ENCODE data around the gene VAC14.
"Not testable (repeated sequence)": the region's sequence is repeated elsewhere in the genome, so short reads cannot be mapped to it uniquely, and the experiment has no call there.

VAC14 gene

DNA sequence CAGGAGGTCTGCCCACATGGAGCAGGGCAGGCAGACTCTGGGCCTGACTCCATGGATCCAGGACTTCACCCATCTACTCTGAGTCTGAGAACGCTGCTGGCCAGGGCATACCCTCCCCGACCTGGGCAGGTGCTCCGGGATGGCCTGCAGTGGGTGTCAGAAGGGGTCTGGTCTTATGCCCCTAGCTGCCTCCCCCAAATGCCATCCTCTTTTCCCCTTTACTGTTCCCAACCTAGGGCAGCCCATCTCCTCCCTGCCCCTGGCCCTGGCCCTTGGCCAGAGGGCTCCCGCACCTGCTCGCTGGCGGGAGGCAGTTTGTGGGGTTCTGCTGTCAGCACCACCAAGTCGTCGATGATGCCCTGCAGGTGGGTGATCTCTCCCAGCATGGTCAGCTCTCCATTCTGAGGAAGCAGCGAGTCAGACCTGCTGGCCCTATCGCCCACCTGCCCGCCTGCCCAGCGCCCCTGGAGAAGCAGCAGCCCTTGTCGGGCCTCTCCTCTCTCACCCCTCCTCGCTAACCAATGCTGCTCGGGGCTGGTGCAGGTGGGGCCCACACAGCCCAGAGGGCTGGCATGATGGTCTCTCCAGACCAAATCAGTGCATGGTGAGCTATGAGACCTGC, 123.3 kb downstream of the VAC14 start:
- DNase-seq, result no peak

DNA sequence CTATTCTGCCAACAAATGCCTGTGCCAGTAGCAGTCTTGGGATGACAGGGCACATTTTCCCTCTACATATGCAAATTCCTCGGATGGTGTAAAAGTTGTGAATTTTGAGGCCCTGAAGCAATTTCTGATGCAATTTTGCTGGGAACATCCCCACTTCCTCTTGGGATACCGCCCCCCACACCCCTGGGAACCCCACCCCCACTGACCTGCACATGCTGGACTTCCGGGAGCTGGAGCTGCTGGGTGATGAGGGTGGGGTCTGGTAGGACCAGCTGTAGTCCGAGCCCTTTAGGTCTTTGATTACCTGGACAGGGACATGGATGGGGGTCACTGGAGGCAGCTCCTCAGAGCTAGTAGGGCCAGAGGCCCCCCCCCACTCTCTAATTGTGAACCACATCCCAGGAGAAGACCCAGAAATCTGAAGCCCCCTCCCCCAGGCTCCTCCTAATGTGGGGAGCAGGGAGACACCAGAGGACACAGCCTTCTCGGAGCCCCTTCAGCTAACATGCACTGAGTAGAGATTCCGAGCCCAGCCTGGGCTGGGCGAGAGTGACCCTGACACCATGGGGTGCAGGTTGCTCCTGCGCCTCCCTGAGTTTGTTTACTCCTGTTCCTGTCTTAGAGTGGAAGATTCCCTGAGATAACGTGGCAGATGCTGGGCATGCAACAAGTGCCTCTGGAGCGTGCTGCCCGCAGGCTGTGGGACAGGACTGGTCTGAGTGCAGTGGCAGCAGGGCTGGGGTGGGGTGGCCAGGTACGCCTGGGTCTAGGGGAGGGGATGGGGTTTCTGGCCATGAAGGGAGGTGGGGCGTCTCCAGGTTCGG, 124.1 kb downstream of the VAC14 start:
- DNase-seq, result no peak

DNA sequence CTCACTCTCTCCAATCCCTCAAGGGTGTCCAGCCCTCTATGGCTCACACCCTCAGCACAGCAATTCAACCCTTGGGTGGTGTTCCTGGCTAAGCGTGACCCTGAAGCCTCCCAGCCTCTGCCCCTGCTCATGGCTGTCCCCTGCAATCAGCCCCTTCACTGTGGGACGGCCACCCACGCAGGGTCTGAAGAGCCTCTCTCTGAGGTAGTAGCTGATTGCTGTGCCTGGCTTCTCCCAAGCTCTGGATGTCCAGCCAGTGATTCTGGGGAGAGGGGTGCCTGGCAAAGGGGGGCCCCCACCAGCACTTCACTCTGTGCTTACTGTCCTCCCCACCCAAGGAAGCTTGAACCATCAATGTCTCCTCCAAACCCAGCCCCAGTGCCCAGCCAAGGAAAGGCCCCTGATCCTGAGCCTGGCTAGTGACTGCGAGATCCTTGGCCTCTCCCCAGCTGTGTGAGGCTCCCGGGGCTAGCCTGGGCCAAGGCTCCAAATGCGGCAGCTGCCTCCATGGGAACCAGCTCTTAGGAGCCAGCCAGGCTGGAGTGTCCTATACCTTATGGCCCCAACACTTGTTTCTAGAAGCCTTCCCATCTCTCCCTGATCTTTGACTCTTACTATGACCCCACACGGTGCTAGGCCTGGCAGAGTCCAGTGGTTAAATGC, 125.0 kb downstream of the VAC14 start:
- DNase-seq, result no peak

DNA sequence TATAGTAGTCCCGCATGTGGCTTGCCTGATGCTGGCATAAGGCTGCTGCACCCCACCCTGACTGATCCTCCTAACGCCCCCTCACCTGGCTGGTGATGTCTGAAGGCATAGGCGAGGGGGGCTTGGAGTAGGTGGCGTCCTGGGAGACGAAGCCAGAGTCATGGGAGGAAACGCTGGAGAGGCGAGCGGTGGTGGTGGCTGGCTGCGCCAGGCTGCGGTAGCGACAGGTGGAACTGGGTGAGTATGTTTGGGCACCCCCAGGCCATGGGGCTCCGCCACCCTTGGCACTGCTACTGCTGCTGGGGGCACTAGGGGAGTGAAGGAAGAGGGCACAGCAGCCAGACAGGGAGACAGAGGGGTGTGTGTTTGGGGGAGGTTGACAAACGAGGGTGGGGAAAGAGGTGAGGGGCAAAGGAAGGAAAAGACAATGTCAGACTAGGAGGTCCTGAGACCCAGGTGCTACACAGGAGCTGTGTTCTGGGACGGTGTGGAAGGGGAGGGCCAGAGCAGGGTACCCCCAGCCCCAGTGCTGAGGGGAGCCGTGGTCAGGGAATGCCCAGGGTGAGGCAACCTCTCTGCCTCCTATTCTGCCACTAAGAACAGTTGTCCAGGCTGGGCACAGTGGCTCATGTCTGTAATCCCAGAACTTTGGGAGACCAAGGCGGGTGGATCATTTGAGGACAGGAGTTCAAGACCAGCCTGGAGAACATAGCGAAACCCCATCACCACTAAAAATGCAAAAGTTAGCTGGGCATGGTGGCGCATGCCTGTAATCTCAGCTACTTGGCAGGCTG, 126.5 kb downstream of the VAC14 start:
- no peak for DNase-seq

DNA sequence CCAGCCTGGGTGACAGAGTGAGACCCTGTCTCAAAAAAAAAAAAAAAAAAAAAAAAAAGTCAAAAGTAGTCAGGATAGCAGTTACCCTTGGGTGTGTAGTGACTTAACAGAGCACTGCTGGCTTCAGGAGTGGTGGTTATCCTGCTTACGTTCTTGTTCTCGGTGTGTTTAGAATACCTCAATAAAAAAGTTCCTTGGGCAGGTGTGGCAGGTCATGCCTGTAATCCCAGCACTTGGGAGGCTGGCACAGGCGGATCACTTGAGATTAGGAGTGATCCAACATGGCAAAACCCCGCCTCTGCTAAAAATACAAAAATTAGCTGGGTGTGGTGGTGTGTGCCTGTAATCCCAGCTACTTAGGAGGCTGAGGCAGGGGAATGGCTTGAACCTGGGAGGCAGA, 130.0 kb downstream of the VAC14 start:
- DNase-seq, result not testable (repeated sequence)

DNA sequence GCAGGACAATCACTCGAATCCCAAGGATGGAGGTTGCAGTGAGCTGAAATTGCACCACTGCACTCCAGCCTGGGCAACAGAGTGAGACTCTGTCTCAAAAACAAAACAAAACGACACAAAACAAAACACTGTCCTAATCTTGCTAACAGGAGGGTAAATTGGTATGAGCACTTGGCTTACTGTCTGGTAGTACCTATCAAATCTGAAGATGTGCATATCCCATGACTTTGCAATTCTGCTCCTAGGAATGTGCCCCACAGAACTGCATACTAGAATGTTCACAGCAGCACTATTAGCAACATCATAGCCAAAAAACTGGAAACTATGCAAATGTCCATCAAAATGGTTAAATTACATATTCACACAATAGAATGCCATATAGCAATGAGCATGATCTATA, 130.8 kb downstream of the VAC14 start:
- DNase-seq, result no peak

DNA sequence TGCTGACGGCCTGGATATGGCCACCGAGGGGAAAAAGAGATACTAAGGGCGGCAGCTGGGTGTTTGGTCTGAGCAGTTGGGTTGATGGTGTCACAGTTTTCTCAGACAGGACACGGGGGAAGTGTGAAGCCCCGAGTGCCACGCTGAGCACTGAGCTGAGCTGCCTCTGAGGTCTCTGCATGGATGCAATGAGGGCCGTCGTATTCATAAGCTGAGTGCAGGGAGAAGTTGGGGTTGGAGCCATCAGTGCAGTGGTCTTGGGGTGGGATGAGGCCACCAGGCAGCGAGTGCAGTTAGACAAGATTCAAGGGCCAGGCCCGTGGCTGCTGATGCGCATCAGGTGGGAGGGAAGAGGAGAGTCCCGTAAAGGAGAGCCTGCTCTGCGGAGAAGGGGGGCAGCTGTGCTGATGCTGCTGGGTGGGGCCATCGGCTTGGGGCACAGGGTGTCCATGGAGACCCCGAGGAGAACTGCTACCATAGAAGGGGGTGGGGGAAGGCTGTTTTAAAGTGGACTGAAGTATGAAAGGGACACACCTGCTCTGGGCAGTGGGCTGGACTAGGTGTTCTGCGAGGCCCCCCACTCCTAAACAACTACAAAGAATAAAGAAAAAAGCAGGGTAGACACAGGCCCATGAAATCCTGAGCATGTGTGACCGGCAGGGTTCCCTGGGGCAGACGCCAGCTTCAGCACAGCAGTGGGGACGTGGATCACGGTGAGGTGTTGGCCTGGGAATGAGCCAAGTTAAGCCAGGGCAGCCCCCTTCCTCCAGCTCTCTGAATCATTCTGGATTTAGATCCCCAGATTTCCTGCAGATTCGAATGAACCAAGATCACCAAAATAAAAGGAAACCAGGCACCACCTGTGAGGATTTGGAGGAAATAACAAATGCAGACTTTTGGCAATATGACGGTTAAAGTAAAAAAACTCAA, 134.9 kb downstream of the VAC14 start:
- peak; percentile 46 for DNase-seq

DNA sequence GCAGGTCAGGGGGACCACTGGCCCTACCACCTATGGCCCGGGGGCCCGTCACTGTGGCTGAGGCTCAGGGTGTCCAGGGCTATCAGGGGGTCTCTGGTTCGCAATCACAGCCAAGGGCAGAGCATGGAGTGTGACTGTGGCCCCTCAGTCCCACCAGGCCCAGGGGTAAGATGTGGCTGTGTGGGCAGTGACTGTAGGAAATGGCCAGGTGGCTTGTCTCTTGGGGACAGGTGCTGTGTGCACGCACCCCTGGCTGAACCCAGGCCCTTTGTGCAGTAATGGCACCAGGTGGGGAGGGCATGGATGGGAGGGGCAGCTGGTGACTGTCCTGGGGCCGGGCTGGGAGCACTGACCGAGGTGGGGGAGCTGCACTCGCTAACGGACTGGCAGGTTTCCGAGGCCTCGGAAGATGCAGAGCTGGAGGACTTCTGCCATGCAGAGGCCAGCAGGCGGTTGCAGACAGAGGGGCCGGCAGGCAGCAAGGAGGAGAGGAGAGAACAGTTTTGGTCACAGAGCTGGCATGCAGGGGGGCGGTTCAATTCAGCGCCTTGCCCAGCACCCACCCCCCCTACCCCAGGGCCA, 135.8 kb downstream of the VAC14 start:
- DNase-seq, result peak; percentile 50

DNA sequence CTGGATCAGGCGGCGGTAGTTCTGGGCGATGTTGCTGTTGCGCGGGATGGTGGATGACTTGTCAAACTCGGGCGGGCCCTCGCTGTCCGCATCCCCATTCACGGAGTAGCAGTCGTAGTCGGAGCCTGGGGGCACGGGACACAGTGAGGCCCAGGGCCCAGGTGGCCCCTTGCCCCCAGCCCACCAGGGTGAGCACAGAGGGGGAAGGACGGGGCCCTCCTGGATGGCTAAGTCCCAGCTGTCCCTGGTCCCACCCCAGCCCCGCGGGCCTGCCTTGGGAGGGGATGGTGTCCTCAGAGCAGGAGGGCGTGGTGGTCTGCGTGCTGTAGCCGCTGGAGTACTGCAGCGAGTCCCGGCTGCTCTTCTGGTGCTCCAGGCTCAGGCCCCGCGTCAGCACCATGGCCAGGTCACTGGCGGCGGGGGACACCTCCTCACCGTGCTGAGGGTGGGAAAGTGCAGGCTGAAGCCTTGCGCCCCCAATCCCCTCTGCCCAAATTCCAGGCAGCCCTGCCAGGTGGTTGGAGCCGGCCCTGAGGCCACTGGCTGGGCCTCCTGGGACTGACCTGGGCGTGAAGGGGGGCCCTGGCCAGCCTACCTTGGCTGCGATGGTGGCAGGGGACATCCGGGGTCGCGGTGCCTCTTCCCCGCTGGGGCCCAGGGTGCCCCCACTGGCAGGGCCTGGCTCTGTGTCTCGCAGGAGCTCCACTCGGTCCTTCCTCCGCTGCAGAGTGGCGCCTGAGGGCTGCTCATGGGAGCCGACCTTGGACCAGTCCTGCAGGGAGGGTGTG, 136.4 kb downstream of the VAC14 start:
- peak; percentile 28 for DNase-seq

DNA sequence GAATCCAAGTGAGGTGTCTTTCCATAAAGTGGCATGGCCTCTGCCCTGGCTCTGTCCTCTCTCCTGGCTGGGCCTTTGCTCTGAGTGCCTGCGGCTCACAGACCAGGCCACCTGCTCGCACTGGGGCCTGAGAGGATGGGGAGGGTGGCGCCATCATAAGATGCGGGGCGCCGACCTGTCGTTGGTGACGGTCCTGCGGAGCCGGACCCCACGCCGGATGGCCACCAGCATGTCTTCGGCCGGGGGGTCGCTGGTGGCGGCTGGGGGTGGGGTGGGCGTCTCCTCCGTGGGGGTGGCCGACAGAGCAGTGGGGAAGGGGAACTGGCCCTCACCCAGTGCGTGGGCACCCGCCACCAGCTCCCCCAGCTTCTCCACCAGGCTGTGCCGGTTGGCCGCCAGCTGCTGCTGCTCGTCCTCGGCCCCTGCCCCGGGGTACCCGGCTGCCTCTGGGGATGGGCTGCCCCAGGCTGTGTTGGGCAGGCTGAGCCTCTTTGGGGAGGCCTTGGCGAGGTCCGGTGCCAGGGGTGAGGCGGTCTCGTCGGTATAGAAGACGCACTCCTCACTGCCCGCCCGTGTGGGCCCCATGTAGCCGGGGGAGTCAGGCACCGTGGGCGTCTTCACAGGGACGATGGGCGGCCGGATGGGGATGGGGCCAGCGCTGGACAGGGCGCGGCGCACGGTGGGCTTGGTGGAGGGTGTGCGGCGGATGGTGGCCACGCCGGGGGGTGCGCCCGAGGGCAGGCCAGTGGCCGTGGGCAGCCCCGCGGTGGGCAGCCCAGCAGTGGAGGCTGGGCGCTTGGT, 137.2 kb downstream of the VAC14 start:
- peak; percentile 18 for DNase-seq

DNA sequence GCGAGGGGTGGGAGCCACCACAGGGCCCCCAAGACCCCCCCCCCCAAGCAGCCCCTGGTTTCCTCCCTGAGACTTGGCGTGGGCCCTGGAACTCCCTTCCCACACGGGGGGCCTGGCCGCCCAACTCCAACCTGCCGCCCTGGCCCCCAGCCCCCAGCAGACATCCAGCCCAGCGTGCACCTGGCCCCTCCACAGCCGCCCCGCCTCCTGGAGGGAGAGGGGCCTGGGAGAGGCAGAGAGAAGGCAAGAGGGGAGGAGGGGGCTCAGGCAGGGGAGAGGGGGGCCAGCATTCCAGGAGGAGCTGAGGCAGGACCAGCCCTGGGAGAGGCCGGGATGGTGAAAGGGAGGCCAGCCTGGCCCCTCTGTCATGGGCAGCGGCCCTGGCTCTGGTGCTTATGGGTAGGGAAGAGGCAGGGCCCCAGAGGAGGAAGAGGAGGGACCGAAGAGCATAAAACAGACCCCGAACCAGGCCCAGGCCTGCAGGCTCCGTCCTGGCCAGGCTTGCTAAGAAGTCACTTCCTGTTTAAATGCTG, 137.9 kb downstream of the VAC14 start:
- DNase-seq, result no peak

DNA sequence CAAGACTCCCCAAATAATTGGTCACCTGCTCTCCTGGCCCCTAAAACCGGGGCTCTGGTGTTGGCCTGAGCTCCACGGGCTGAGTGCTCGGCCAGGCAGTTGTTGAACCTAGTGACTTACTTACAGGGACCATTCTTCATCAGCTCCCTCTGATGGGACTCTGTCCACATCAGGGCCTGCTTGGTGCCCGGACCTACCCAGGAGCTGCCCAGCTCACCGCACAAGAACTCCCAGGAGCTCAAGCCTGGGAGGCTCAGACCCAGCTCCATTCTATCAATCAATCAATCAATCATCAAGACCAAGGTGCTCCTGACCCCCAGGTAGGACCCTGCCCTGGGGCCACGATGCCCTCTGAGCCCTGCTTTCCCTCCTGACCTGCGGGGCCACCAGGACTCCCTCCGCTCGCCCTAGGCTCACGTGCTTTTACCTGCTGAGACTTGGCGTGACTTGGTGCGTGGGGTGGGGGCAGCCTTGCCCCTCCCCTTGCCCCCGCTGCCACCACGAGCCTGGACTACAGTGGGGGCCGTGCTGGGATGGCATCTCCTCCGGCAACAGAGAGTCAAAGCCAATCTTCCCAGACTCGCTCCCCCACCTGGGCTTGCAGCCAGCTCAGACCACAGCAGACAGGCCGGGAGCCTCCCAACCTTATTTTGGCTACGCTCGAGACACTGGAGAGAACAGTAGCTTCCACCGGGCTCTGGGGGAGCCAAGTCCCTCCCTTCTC, 138.9 kb downstream of the VAC14 start:
- no peak for DNase-seq

DNA sequence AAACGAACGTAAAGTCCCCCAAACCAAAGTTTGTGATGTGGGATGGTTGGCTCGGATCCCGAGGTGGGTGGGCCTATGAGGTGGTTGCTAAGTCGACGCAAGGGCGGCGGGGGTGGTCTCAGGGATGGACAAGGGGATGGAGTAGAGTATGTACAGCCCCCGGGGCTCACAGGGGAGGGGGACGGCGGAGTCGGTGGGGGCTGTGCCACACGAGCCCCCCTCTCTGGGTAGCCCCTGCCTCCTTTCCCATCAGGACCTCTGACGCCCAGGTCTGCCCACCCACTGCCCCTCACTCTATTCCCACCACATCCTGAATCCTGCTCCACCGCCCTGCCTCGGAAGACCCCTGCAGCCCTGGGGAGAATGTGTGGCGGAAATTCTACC, 139.4 kb downstream of the VAC14 start:
- no peak for DNase-seq

DNA sequence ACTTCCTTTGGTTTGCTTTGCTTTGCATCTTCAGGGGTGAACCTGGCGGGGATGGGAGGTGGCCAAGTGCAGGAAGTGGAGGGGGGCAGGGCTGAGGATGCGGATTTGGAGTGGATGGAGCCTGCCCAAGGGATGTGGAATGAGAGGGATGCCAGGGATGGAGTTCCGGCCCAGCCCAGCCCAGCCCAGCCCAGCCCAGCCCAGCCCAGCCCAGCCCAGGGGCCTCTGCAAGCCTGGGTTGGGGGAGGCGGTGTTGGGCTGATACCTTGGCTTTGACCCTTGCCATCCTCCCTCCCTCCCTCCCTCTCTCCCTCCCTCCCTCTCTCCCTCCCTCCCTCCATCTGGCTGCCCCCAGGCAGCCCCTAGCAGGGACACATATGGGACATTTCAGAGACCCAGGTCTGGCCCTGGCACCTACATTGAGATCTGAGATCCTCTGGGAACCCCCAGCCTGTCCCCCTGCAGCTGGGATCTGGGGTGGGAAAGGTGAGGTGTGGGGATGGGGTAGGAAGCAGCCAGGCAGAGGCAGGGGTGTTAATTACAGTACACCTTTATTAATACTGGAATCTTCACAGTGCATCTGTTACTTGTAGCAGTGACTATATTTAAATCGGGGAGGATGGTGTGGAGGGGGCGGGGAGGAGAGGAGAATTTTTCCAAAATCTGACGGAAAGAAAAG, 140.1 kb downstream of the VAC14 start:
- DNase-seq, result no peak

DNA sequence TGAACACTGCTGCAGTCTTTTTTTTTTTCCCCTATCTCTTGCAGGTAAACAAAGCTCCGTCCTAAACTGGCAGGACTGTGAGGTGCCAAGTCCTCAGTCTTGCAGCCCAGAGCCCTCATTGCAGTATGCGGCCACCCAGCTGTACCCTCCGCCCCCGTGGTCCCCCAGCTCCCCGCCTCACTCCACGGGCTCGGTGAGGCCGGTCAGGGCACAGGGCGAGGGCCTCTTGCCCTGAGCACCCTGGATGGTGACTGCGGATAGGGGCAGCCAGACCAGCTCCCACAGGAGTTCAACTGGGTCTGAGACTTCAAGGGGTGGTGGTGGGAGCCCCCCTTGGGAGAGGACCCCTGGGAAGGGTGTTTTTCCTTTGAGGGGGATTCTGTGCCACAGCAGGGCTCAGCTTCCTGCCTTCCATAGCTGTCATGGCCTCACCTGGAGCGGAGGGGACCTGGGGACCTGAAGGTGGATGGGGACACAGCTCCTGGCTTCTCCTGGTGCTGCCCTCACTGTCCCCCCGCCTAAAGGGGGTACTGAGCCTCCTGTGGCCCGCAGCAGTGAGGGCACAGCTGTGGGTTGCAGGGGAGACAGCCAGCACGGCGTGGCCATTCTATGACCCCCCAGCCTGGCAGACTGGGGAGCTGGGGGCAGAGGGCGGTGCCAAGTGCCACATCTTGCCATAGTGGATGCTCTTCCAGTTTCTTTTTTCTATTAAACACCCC, 140.8 kb downstream of the VAC14 start:
- no peak for DNase-seq

DNA sequence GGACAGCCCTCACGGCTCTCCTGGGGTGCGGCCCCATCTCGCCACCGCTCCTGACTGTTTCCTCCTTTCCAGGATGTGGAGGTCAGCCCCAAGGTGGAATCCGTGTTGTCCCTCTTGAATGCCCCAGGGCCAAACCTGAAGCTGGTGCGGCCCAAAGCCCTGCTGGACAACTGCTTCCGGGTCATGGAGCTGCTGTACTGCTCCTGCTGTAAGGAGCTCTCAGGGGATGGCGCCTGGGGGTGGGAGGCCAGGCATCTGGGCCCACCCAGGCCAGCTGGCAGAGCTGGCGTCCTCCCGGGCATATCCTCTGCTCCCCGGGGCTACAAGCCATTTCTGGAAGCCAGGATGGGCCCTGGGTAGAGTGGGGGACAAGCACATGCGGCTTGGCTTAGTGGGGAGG, 141.4 kb downstream of the VAC14 start:
- DNase-seq, result no peak

DNA sequence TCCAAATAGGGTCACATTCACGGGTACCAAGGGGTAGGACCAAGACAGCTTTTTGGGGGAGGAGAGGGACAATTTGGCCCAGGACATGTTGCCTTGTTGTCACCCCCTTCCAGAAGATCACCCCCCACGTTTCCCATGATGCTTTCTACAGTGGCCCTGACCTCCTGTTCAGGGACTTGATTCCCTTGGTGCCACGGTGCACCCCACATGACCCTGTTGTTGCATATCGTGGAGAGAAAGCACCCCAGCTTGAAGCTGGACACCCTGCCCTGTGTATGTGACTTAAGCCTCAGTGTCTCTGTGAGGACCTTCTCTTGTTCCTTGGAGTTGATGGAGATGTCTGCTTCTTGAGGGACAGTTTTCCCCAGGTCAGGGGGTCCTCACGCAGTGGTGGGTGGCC, 142.0 kb downstream of the VAC14 start:
- DNase-seq, result no peak

DNA sequence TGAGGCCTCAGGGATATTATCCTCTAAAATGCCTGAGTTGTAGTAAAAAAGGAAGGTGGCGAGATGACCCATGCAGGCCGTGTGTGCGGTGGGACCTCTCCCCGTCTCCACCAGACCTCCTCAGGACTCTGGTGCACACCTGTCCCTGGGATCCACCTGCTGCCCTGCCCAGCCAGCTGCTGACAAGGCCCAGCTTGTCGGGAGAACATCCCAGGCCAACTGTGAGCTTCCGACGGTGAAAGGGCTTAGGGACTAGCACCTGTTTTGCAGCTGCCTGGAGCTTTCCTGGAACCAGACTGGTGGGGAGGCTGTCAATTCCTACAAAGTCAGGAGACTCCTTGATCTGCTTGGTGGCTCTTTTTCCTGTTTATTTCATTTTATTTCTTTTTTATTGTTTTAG, 143.0 kb downstream of the VAC14 start:
- no peak for DNase-seq
